Tongue (tissue), 2 donors: ENCODE results near the gene PFKFB2. TPM values are rescaled to one million over a fixed set of nuclear protein-coding genes. Genes with fewer than 3 reads are reported as not detected.

Source experiments
- DNase-seq: peaks from one replicate; pipeline ENCODE4 v3.0.0-alpha.2; 2015
- total RNA-seq: library from RNA; depleted of rRNA; stranded (reverse); fragments of >200 nt; gene quantifications from one replicate; pipeline ENCODE4 v1.2.3, GENCODE V29; 2014

The PFKFB2 gene
- total RNA-seq, 1 donor from 2014 or later = 9.5 TPM

- no peak for DNase-seq
Measured at GRCh38 chr1:207067185-207067584, 14.1 kb downstream of the PFKFB2 start.

DNA sequence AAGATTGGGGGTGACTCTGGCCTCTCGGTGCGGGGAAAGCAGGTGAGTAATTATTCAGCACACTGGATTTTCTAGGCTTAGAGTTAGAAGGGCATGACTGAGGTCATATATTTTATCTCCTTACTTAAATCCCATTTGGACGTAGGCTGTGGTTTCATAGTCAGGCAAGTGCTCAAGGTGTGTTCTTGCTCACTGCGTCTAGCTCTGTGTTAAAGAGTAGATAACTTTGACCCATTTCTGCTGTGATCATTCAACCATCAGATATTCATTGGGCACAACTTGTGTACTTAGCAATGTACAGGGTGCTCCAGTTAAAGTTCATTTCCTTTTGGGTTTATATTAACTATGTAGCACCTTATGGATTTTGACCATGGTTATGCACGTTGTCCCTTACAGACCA is 14.6 kb downstream of the PFKFB2 start:
- DNase-seq = no peak

- no peak for DNase-seq
Measured at GRCh38 chr1:207069061-207069460, 16.0 kb downstream of the PFKFB2 start.

DNA sequence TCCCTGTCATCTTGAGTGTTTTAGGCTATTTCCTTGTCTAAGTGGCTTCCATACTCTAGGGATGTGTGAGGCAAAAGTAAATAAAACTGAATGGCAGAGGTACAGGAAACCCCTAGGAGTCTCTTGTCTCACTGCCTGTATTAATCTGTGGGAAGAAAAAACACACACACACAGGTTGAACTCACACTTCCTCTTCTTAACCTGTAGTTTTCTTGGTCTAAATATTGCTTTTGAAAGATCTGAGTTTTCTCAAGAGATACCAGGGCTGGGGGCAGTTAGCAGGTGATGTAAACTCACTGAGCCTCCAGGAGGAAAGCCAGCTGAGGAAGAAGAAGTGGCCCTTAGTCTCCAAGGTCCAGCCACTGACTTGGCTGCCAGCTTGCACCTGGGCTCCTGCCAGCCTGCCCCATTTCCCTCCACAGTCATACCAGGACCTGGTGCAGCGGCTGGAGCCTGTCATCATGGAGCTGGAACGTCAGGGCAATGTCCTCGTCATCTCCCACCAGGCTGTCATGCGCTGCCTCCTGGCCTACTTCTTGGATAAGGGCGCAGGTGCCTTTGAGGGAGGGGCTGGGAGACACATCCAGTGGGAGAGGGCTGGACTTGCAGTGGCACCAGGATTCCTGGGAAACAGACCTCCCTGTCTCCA is 16.9 kb downstream of the PFKFB2 start:
- DNase-seq = no peak

- DNase-seq = no peak
Measured at GRCh38 chr1:207070811-207071210, 17.7 kb downstream of the PFKFB2 start.

- no peak for DNase-seq
Measured at GRCh38 chr1:207071426-207071825, 18.4 kb downstream of the PFKFB2 start.

GRCh38 chr1:207072233-207072632 is 19.2 kb downstream of the PFKFB2 start:
- DNase-seq = no peak

DNA sequence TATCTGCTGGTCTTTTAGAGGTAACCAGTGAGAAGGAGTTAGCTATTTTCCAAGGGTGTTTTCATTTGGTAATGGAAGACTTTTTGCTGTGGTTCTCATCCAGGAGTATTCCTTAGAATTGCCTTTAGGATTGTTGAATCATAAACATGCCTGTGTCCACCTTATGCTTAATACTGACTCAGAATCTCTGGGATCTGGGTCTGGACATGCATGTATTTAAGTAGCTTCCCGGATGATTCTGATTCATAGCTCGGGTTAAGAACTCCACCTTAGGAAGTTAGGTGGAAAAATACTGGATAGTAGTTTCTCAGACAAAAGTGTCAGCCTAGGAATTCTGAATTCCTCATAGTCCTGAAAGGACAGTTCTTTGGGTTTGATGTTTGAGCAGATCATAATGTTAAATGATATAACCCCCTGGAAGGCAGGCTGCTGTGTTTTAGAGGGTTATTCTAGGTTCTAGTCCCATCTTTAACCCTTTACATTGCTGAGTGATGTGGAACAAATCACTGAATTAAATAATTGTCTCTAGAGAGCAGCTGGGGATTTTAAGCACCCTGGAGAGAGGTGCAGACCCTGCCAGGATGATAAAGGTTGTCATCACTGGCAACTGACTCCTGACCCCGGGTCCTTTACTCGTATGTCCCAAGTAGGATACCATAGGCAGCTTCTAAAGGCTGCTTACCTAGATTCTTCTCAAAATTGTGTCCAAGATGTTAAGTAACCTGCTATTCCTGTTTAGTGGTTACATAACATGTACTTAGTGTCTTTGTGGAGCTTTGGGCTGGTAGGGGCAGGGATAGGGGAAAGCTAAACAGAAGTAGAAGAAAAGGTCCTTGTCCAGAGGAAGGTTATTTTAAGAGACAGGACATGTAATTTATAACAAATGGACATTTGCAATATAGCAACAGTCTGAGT is 21.1 kb downstream of the PFKFB2 start:
- DNase-seq = no peak

DNA sequence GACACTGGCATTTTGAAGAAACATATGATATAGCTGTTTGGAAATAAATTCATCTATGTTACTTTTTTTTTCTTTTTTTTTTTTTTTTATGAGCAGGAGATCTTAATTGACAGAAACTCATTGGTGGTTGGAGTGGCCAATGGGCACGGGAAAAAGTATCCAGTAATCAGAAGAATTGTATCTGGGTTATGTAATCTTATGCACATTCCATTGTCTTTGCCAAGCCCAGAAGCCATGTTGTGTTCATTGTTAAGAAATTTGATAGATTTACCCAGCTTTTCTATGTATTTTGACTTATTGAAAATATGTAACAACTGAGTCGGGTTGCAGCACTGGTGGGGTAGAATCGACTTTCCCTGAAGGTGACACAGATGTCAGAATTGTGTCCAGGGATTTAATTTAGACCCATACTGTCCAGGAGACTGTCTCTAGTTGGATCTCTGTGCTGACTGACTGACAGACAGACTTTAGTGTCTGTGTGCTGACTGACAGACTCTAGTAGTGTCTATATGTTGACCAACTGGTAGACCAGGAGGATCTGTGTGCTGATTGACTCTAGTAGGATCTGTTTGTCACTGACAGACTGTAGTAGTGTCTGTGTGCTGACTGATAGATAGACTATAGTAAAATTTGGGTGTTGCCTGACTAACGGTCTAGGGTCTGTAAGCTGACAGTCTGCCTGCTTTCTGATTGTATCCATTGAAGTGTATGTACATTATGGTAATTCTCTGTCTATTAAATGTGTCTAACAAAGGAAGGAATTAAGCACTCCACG is 23.3 kb downstream of the PFKFB2 start:
- no peak for DNase-seq

DNA sequence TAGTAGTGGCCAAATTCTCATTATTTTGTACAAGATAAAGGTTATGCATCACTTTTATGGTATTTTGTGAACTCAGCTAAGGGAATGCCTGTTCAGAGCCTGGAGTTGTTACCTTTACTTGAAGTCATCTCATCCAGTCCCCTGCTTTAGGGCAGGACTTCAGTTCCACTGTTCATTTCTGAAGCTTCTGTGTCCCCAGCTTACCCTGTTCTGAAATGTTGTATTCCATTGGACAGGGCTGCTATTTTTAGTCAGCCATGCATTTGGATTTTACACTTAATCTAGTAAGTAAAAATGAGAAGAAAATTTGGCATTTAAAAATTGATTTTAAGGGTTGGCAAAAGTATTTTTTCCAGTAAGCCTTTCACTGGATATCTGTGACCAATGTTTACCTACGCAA is 23.9 kb downstream of the PFKFB2 start:
- no peak for DNase-seq

GRCh38 chr1:207077470-207078377 is 24.6 kb downstream of the PFKFB2 start:
- peak; percentile 91 for DNase-seq

DNA sequence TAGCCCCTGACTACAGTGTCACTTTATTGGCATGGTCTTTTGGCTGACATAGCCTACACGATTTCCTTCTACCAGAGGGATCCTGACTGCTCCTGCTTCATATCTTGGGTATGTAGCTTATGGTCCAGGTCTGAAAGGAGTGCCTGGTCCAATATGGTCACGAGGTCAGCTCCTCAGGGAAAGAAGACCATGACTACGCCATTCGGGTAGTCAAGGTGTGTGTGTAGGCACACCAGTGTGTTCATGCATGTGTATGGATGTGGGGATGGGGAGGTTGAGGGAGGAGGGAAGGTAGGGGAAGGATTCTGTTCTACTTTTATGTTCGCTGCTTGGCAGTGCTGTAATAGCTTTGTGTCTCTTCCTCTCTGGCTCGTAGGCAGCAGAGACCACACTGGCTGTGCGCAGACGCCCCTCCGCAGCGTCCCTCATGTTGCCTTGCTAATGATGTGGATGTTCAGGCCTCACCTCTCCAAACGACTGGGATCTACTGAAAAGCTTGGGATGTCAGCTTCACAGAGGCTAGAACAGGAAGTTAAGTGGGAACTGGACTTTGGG is 25.6 kb downstream of the PFKFB2 start:
- no peak for DNase-seq

DNA sequence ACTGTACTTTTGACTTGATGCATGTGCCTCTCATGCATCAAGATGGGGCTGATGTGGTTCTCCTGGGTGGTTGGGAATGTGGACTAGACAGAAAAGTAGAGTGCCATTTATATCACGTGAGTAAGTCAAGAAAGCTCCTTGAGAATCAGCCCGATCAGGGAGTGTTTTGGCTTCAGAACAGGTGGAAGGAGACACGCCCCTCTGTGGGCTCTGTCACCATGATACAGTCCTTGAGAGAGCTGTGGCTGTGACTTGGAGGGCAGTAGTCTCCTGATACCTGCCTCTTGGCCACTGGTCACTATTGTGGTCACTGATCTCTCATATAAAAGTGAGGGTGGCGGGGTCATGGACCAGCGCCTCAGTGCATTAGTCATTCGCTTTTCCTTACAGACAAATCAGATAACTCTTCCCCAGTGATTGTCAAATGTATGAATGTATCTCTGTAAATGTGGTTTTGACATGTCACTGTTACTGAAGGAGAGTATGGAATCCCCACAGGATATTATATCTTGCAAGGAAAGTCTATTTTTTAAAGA is 26.7 kb downstream of the PFKFB2 start:
- no peak for DNase-seq

GRCh38 chr1:207081088-207081487 is 28.0 kb downstream of the PFKFB2 start:
- DNase-seq = no peak

GRCh38 chr1:207081806-207082205 is 28.7 kb downstream of the PFKFB2 start:
- DNase-seq = no peak

- no peak for DNase-seq
Measured at GRCh38 chr1:207084232-207084631, 31.2 kb downstream of the PFKFB2 start.

- peak; percentile 71 for DNase-seq
Measured at GRCh38 chr1:207084701-207085180, 31.7 kb downstream of the PFKFB2 start.

DNA sequence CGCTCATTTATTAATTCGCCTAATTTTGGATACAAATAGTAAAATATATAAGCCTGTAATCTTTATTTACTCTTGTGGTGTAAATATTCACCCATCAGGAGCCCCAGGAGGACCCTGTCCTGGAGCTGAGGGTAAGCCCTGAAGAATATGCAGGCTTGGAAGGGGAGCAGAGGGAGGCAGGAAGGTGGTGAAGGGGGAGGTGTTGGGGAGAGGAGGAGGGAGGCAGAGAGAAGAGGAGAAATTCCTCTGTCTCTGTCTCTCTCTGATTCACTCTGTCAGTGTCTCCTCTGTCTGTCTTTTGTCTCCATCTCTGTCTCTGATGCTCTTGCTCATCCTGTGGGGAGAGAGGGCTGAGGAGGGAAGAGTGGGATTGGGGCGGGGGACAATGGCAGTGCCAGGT is 32.8 kb downstream of the PFKFB2 start:
- no peak for DNase-seq

GRCh38 chr1:207088161-207088560 is 35.1 kb downstream of the PFKFB2 start:
- no peak for DNase-seq

- DNase-seq = peak; percentile 50
Measured at GRCh38 chr1:207088701-207089626, 35.9 kb downstream of the PFKFB2 start, which contains the start of gene C4BPB. TSS of gene C4BPB (plus strand) at chr1:207088860. CDS start at chr1:207089532, 672 bp downstream.
